Stimulated activated CD4-positive, alpha-beta T cell treated with anti-CD3 and anti-CD28 coated beads, TNF-alpha, amount 100 ng/mL, for 1 hour (primary cell): ENCODE data around the gene ZFAND2B.

ENCODE experiments used
- DNase-seq, 3 donors: peaks; one replicate each; pipeline ENCODE4 v3.0.0-alpha.2; 2020; ENCODE audit warnings: low read depth in 3 of 3, low spot score in 1 of 3

The ZFAND2B gene

DNA sequence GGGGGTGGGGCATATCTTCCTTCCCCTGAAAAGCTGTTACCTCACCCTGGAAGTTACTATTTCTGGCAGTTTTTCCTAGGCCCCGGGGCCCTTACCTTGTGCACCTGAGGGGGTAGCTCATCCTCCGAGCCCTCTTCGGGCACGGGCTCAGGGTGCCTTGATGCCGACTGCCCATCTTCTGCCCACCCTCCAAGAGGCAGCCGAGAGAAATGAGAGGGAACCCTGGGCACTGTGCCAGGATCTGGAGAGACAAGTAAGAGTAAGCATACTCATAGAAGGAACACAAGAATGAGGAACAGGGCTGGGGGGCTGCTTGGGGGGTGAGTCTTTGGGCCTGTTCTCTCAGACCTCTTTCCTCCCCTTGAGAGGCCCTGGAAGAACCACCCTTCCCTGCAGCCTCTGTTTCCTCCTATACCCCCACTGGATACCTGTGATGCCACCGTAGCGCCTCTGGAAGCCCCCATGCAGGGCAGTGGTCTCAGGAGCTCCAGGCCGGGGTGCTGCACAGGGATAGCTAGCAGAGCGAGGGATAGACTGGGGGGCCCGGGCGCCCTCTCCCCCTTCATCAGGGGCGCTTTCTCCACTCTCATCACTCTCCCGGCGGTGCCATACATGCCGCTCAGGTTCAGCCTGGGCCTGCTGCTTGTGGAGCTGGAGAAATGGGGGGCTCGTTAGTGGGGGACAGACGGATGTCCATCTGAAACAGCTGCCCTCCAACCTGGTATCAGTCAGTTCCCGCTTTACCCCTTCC, 14.2 kb downstream of the ZFAND2B start:
- no peak for DNase-seq

DNA sequence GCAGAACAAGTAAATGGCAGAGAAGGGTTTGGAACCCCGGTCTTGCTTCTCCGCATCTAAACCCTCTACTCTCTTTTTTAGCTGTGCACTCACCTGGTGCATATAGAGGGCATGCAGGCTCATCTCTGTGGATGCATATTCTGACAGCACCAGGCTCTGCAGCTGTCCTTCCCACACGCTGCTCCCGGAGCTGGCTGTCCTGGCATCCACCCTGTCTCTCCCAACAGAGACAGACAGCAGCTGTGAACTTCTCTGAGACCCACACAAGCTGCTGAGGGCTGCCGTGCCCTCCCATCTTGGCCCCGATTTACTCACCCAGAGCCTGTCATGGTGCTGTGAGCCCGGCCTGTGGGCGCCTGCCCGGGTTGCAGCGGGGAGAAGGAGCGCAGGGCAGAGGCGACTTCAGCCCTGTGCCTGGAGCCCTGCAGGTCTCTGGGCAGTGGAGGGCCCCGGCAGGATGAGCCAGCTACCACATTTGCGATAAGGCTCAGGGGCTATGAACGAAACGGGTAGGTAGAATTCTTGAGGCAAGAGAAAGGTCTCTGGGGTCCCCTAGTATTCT, 15.5 kb downstream of the ZFAND2B start:
- no peak for DNase-seq

DNA sequence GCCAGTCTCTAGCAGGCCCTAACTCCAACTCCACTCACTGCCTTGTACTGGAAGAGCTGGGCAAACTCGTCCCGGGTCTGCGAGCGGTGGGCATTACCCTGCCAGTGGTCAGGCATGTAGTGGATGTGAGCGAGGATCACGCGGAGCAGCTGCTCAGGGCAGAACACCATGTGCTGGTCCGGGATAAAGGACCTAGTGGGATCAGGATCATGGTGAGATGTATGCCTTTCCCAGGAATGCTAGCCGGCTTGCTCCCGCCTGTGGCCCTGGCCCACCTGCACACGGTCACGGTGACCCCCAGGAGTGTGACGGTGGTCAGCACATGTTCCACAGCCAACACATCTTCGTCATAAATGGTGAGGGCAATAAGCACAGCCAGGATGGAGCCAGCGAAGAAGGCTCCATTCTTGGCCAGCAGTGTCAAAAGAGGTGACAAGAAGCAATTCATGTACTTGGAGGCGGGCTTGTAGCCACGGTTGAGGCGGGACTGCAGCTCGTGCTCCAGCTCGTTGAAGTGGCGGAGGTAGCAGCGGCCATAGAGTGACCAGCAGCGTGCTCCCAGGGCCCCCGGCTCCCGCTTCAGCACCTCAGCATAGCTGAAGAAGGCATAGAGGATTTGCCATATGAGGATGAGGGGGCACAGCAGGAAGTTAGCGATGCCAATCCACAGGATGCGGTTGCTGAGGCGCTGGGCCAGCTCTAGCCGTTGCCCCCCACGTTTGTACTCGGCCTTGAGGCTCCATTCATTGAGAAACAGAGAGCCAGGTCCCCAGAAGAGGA, 17.4 kb downstream of the ZFAND2B start:
- DNase-seq = no peak

DNA sequence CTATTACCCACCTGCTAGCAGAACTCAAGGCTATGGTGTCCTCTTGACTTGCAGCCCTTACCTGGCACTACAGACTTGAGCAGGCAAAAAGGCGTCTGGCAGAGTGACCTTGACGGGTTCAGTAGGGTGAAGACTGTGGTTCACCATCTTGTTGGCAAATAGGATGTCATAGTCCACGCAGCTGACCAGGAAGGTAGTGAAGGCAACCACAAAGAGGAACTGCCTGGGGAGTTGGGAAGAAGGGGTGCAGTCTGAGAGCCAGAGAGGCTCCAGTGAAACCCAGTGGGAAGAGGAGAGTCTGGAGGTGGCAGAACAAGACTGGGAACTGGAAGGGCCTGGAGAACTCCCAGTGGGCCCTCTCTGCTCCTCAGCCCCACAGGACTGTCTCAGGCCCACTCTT, 18.8 kb downstream of the ZFAND2B start:
- no peak for DNase-seq

- DNase-seq = no peak
These were observed 21.7 kb downstream of the ZFAND2B start for GRCh38 chr2:219228041-219228910.

DNA sequence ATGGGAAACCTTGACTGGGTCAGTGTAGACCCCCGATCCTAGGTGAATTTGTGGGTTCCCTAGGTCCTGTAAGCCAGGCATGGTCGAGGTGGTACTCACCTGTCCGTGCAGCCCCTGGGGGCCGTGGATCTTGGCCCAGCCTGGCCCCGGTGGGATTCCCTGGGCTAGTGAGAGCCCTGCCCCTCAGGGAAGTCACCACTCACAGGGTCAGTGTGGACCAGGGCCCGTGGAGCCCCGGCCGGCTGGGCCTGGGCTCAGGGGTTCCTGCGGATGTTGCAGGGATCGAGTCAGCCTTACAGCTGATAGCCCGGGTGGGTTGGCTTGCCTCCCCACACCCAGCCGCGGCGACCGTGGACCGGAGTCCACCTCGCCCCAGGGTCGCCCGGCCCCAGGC, 22.3 kb downstream of the ZFAND2B start:
- no peak for DNase-seq

- DNase-seq = peak; percentile 87 to 95 (median 94)
These were observed 22.9 kb downstream of the ZFAND2B start, which contains the start of the genes ANKZF1 and ATG9A for GRCh38 chr2:219229305-219230058. Gene ANKZF1, plus strand, starts transcription at chr2:219229806. Its CDS starts 452 bp downstream, at chr2:219230258. Gene ATG9A, minus strand, starts transcription at chr2:219229636. Its CDS starts 1,612 bp downstream, at chr2:219228024.

GRCh38 chr2:219230059-219230540, 23.5 kb downstream of the ZFAND2B start:
- no peak for DNase-seq

- DNase-seq = no peak
These were observed 27.7 kb downstream of the ZFAND2B start for GRCh38 chr2:219234331-219234730.

DNA sequence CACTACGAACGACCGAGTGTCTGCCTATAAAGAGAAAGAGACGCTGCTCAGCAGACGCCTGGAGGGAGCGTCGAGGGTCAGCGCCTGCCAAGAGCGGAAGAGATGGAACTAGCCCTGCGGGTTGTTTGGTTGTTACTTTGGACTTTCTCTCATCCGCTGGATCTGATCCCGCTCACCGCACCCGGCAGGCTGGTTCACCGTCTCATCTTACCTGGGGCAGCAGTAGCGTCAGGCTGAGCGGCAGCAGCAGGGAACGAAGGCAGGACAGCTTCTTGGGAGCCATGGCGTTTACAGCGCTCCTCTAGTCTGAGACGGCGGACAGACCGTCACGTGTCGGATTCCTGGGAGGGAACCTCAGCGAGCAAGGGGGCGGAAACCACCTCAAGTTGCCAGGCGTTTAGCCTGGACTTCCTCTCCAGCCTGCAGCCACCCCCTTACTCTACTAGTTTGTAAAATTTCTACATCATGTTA, 36.7 kb downstream of the ZFAND2B start:
- no peak for DNase-seq

DNA sequence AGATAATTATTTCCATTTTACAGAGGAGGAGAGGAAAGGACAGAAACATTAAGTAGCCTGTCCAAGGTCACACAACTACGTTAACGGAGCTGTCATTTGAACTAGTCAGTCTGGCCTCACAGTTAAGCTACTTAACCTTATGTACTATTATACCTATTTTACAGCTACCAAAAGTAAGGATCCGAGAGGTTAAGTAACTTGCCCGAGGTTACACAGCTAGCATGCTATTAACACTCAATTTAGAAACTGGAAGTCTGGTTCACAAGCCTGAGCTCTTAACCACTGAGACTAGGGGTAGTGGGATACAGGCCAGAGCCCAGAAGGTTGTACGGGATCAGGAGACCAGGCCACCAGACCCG, 38.2 kb downstream of the ZFAND2B start:
- DNase-seq = no peak

DNA sequence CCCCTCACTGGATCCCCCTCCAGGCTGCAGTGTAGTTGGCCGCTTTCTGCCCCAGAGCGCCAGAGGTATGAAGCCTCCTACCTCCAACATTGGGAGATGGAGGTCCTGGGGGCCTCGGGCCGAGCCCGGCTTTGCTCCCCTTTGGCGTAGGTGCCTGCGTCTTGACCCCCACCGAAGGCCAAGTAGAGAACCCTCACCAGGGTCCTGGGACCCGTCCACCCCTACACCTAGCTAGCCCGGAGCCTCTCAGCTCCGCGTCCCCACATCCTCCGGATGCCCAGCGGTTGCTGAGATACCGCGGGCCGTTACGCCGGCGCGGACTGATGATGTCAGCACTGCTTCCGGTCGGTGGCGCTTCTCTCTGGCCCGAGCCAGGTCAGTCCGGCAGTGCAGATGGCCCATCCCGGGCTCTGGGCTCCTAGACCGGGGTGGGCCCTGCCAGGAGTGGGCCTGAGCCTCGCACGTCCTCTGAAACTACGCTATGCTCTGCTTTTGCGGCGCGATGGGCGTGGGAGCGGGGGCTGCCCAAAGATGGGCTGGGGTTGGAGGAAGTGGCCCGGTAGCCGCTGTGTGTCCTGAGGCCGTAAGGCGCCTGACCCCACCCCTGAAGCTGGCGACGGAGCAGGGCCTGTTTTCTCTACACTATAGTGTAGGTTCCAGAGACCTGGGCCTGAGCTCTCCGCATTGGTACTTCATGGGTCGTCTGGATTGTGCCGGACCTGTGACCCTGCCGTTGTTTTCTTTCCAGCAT, 38.7 kb downstream of the ZFAND2B start, which contains the start of the genes GLB1L and STK16:
GLB1L (minus strand) TSS at position 297 of the 751 bp plus-strand sequence. CDS start 1,871 bp downstream, outside the sequence.
STK16 (plus strand) TSS at position 332 of the 751 bp plus-strand sequence. CDS start 521 bp downstream, outside the sequence.
- peak; percentile 68 to 85 (median 70) for DNase-seq

- DNase-seq = no peak
These were observed 39.3 kb downstream of the ZFAND2B start for GRCh38 chr2:219245899-219246230.

- no peak for DNase-seq
These were observed 40.0 kb downstream of the ZFAND2B start for GRCh38 chr2:219246559-219246958.

DNA sequence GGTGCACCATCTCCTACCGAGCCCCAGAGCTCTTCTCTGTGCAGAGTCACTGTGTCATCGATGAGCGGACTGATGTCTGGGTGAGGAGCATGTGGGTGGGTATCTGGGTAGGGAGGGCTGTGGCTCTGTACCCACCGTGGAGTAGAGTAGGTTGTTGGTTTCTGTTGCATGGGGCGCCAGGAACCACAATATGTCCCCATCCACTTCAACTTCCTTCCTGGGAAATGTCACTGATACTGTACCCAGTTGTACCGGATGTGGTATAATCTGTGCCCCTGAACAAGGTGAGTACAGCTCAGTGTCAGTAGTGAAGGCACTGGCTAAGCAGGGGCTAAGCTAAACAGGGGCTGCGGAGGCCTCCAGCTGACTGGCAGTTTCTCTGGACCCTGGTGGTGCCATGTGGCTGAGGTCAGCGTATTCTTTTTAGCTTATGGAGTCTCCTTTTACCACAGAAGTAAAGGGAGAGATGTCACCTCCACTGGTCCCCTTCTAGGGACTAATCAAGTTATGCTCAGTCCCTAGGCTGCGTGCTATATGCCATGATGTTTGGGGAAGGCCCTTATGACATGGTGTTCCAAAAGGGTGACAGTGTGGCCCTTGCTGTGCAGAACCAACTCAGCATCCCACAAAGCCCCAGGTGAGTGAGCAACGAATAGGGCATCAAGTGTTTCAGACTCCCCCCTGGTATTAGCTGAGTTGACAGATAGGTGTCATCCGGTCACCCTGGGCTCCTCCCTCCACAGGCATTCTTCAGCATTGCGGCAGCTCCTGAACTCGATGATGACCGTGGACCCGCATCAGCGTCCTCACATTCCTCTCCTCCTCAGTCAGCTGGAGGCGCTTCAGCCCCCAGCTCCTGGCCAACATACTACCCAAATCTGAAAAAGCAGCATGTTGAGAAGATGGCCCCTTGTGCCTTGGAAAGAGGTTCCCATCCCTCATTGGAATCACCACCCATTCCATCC, 41.4 kb downstream of the ZFAND2B start:
- peak in 1 of 3 donors; percentile 33 for DNase-seq

DNA sequence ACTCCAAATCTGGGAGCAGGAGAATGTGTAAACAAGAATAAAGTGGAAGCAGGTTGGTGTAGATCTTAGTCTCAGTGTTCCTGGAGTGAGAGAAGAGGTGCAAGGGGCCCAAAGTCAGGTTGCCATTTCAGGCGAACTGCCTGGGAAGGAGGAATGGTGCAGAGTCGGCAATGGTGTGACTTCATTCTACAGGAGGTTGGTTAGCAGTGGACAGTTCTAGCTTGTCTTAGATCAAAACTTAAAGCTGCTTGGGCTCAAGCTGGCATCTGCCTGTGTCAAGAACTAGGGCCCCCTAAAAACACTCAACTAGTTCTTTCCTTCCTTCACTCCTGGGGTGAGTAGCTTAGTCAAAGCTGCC, 42.2 kb downstream of the ZFAND2B start:
- DNase-seq = no peak

- peak in 1 of 3 donors; percentile 24 for DNase-seq
These were observed 42.8 kb downstream of the ZFAND2B start for GRCh38 chr2:219249203-219249980.
